ENCODE measurements around the gene SMKR1.

Gene SMKR1

GRCh38 chr7:129498021-129498420 is 4.3 kb upstream of the SMKR1 start:
- TF ChIP-seq, protein P1, sequence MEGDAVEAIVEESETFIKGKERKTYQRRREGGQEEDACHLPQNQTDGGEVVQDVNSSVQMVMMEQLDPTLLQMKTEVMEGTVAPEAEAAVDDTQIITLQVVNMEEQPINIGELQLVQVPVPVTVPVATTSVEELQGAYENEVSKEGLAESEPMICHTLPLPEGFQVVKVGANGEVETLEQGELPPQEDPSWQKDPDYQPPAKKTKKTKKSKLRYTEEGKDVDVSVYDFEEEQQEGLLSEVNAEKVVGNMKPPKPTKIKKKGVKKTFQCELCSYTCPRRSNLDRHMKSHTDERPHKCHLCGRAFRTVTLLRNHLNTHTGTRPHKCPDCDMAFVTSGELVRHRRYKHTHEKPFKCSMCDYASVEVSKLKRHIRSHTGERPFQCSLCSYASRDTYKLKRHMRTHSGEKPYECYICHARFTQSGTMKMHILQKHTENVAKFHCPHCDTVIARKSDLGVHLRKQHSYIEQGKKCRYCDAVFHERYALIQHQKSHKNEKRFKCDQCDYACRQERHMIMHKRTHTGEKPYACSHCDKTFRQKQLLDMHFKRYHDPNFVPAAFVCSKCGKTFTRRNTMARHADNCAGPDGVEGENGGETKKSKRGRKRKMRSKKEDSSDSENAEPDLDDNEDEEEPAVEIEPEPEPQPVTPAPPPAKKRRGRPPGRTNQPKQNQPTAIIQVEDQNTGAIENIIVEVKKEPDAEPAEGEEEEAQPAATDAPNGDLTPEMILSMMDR (IDR thresholded peaks at IDR 0.05; ENCODE audit: extremely low read depth, missing control alignments), result no peak

DNA sequence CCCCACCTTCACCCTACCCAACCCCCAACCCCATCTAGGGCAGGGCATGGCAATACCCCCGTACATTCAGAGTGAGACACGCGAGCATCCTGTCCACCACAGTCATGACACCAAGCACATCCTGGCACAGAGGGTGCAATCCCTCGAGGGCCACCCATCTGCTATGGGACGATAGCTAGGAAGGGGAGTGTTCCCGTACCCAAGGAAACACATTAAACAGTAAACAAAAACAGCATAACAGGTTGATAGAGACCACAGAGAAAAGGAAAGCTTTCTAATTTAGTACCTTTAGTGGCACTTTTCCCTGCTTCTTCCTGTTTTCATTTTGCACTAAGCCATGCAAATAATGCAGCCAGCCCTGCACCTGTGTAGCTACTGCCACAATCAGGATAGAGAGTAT is 2.3 kb upstream of the SMKR1 start:
- TF ChIP-seq, protein P1 (IDR thresholded peaks at IDR 0.05; ENCODE audit: extremely low read depth, missing control alignments), result no peak
- DNase-seq (ENCODE audit: low spot score), result peak; percentile 24

More at GRCh38 chr7:129498021-129498420, 4.3 kb upstream of the SMKR1 start:
- no peak for DNase-seq (ENCODE audit: low spot score)

DNA sequence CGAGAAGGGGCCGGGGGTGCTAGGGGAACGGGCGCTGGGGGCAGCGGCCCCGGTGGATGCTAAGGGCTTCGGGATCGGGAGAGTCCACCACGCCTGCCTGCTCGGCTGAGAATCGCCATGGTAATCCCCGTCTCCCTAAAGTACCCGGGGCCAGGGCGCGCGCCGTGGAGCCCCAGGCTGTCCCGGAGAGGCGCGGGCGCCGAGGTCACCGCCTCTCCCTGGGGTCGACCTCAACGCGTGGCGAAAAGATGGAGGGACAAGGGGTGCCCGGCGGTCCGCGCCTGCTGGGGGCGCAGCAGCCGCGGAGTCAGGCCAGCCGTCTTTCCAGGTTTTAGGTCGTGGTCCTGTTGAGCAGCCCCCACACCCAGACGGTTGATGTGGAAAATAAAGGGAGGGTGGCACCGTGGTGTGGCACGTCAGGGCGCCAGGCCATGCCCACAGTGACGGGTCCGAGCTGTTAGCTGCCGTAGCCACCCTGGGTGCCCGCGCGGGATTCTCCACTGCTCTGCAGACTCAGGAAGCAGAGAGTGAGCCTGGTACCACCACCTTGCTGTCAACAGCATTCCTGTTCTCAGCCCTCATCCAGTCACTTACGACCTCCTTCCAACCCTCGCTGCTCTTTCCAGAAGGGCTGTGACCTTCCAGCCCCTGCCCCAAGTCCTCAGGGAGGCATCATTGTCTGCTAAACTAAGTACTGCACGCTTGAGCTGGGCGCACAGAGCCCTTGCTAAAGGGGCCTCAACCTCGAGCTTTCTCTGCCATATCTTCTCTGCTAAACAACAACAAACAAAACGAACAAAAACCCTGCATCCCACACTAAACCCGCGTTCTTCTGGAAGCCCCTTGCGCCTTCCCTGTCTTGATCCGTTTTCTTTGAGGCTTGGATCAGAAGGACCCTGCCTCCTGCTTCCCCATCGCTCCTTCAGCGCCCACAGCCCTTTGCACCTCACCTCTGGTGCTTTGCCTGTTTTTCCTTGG is 666 bp downstream of the SMKR1 start:
- TF ChIP-seq, protein P1 (IDR thresholded peaks at IDR 0.05; ENCODE audit: extremely low read depth, missing control alignments), result peak; percentile 5
- DNase-seq (ENCODE audit: low spot score), result peak; percentile 38

DNA sequence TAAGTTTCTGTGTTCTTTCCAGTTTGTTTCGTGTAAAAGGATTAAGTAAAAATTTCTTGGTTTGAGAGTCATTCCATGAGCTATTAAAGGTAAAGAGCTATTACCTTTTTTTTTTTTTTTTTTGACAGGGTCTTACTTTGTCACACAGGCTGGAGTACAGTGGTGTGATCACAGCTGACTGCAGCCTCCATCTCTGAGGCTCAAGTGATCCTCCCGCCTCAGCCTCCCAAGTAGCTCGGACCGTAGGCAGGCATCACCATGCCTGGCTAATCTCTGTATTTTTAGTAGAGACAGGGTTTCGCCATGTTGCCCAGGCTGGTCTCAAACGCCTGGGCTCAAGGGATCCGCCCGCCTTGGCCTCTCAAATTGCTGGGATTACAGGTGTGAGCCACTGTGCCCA is 1.4 kb downstream of the SMKR1 start:
- TF ChIP-seq, protein P1 (IDR thresholded peaks at IDR 0.05; ENCODE audit: extremely low read depth, missing control alignments), result no peak
- no peak for DNase-seq (ENCODE audit: low spot score)

- no peak for DNase-seq (ENCODE audit: low spot score)
- TF ChIP-seq, protein P1 (IDR thresholded peaks at IDR 0.05; ENCODE audit: extremely low read depth, missing control alignments), result no peak
Measured at GRCh38 chr7:129512192-129512591, 9.9 kb downstream of the SMKR1 start.

- TF ChIP-seq, protein P1 (IDR thresholded peaks at IDR 0.05; ENCODE audit: extremely low read depth, missing control alignments), result no peak
Measured at GRCh38 chr7:129513546-129513945, 11.2 kb downstream of the SMKR1 start.

DNA sequence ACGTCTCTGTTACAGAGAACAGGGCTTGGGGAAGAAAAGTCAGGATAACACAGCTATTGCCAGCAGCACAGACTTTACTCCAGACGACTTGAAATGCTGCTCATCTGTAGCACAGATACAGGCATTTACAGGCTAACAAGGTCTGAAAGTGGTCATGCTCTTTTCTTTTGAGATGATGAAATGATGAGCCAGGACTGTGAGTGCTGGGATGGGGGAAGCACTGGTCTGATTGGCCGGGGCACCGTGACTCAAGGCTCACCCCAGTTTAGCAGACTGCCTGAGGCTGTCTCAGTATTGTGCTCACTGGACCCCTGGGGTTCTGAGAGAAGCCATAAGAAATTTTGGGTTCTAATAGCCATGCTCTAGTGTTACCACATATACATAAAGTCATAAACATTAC is 12.4 kb downstream of the SMKR1 start:
- DNase-seq (ENCODE audit: low spot score), result no peak
- TF ChIP-seq, protein P1 (IDR thresholded peaks at IDR 0.05; ENCODE audit: extremely low read depth, missing control alignments), result no peak

More at GRCh38 chr7:129513546-129513945, 11.2 kb downstream of the SMKR1 start:
- no peak for DNase-seq (ENCODE audit: low spot score)

All from GM20000 (cell line).